HG03521 (cell line): ENCODE measurements around the gene CDH3.

ENCODE experiments used
- ATAC-seq: cut with Tn5 transposase; IDR thresholded peaks from one replicate; pipeline ENCODE4 v1.9.1; 2021; ENCODE audit warnings: mild to moderate bottlenecking, moderate library complexity; ENCODE audit not compliant: unreplicated experiment

The CDH3 gene

GRCh38 chr16:68644715-68645493, at the start of gene CDH3:
CDH3 (plus strand) TSS chr16:68645310; CDS start chr16:68645380, 70 bp downstream.
- ATAC-seq: no peak

GRCh38 chr16:68596266-68596665, 48.8 kb upstream of the CDH3 start:
- ATAC-seq: no peak

DNA sequence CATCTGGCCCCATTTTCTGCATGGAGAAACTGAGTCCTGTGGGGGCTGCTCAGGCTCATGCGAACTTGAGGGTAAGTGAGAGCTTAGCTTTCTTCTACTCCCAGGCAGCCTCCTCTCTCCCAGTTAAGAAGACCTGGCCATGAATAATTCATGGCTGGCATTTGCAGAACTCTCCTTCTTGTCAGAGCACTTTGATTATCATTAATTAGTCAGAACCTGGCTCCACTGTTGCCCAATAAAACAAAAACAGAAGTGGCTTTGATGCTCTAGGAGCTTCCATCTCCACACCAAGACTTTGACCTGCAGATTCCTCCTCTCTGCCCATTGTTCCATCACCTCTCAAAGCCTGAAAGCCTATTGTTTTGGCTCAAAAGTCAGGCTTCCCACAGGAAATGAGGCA, 45.5 kb upstream of the CDH3 start:
- no peak for ATAC-seq

DNA sequence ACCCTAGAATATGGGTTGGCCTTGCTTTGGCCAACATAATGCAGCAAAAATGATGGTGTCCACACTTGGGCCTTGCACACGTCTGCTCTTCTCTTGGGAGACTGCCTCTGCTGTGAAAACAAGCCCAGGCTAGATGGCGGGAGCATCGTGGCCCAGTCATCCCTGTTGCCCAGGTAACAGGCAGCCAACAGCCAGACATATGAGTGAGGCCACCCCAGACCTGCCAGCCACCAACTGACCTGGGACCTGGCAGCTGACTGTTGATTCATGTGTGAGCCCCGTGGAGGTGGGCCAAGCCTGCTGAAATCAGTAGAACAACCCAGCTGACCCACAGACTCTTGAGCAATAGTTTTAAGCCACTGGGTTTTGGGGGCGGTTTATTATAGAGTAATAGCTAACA, 39.4 kb upstream of the CDH3 start:
- ATAC-seq: no peak

GRCh38 chr16:68607443-68607842, 37.7 kb upstream of the CDH3 start:
- no peak for ATAC-seq

- no peak for ATAC-seq
Observed at GRCh38 chr16:68608330-68608729, 36.8 kb upstream of the CDH3 start.

DNA sequence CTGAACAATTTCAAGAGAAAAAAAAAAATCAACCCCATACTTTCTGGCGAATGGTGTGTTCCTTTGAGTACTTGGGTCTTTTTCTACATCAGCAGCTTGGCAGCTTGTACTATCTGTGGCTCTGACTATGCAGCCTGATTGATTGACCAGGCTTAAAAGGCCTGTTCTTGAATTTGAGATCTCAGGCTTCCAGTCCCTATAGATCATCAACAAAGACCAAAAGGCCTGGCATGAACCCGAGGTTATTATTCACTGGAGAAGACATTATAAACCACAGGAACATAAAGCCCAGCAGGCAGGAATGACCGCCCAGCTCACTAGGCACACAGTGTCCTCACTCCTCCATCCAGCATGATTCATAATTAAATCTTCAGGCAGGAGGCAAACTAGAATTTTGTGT, 32.1 kb upstream of the CDH3 start:
- no peak for ATAC-seq

DNA sequence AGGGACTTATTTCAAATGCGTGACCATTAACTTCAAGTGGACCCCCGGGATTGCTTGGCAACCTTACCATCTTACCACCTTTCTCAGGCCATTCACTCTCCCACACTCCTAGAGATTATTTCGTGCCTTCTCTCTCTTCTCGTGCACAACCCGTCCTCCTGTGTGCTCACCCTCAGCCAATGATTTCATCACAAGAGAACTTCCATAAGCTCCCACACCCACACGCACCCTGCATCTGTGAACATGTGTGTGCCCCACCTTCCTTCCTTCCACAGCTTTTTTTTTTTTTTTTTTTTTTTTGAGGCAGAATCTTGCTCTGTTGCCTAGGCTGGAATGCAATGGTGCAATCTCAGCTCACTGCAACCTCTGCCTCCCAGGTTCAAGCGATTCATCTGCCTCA, 27.4 kb upstream of the CDH3 start:
- ATAC-seq: no peak

- no peak for ATAC-seq
Observed at GRCh38 chr16:68626557-68626956, 18.6 kb upstream of the CDH3 start.

DNA sequence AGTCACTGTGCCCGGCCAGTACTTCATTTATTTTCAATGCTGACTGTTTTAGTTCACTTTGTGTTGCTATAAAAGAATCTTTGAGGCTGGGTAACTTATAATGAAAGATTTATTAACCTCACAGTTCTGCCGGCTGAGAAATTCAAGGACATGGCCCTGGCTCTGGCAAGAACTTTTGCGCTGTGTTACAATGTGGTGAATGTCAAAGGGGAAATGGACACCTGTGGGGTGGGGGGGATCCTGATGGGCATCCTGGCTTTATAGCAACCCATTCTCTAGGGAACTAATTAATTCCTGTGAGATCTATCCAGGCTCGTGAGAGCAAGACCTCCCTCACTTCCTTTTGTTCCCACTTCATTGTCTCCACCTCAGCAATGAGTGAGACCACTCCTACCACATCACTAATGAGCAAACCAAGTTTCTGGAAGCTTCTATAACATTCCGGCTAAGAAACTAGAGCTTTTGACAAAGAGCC, 17.1 kb upstream of the CDH3 start:
- no peak for ATAC-seq

GRCh38 chr16:68629351-68629910, 15.7 kb upstream of the CDH3 start:
- ATAC-seq: no peak

DNA sequence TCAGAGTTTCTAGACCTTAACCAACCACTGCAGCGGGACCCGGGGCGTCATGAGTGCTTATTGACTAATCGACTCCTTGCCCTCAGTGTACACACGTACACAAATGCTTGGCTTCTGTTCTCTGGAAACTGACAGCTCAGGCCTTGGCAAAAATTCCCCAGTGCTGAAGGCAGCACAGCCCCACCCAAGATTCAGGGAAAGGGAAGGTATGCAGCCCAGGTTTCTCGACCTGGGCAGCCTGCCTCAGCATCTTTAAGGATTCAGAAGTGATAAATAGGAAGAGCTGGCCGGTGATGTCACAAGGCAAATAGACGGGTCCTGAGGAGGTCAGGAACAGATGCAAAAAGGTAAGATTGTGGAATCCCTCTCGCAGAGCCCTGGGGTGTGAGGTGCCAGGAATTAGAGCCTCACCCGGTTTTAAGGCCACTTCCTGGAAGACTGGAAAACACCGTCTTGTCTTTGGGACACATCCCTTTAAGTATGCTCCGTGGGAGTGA, 9.0 kb upstream of the CDH3 start:
- ATAC-seq: no peak

- ATAC-seq: no peak
Observed at GRCh38 chr16:68636818-68637217, 8.3 kb upstream of the CDH3 start.

GRCh38 chr16:68640972-68641371, 4.1 kb upstream of the CDH3 start:
- no peak for ATAC-seq

DNA sequence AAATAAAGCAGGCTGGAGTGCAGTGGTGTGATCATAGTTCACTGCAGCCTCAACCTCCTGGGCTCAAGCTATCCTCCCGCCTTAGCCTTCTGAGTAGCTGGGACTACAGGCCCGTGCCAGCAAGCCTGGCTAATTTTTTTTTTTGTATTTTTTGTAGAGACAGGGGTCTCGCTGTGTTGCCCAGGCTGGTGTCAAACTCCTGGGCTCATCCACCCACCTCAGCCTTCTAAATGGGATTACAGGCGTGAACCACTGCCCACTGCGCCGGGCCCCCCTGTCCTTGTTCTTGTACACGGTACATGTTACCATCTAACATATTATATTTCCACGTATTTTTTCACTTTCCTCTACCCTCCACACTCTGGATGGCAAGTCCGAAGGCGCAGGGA, 3.1 kb upstream of the CDH3 start:
- no peak for ATAC-seq

GRCh38 chr16:68642436-68643101, 2.5 kb upstream of the CDH3 start:
- ATAC-seq: no peak

DNA sequence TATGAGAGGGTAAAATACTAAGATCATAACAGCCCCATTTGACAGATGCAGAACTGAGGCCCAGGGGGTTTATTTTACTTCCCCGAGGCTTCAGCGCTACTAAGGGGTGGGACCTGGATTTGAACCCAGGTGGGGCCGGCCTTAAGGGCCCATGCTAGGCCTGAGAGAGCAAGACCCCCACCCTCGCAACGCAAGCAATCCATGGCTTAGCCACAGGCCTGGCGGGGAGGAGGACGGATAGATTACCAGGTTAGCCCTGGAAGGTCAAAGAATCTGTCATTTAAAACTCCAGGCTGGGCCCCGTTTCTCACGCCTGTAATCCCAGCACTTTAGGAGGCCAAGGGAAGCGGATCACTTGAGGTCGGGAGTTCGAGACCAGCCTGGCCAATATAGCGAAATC, 1.9 kb upstream of the CDH3 start:
- ATAC-seq: no peak

- no peak for ATAC-seq
Observed at GRCh38 chr16:68643847-68644246, 1.3 kb upstream of the CDH3 start.

- ATAC-seq: no peak
Observed at GRCh38 chr16:68644296-68644695, 814 bp upstream of the CDH3 start.

DNA sequence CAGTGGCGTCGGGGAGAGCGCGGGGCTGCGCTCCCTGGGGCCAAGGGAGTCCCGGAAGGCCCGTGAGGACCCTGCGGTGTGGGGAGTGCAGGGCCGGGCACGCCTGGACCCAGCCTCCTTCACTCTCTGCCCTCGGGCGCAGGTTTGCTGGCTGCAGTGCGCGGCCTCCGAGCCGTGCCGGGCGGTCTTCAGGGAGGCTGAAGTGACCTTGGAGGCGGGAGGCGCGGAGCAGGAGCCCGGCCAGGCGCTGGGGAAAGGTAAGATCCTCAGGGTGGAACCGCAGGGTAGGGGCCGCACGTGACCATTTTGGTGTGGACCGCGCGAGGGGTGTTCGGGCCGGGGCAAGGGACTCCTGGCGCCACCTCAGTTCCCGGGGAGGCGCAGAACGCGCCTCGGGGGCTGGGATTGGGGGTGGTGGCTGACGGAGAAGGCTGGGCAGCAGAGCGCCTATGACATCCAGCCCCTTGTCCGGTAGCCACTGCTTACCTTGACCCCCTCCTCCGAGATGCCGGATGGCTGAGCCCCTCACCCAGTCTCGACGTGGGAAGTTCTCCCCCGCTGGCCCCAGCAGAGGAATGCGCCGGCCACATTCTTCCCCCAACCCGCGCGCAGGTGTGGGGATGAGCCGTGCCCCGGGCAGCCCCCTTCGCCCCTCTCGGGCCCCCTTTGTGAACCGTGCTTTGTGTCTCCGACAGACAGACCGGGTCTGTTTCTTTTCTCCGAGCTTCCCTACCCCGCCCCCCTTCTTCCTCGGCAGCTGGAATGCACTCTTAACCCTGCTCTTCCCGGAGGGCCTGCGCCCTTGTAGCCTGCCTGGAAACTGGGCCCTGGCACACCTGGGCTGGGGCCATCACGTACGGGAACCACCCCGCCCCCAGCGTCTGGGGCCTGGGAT, 631 bp downstream of the CDH3 start:
- no peak for ATAC-seq
